Psoas muscle (tissue), 8 donors: ENCODE measurements around the gene TXNRD1. TPM values are rescaled to one million over a fixed set of nuclear protein-coding genes. Genes with fewer than 3 reads are reported as not detected.

Experiments used
- ATAC-seq, 4 donors: fragments of 200-7000 bp; cut with Tn5 transposase; one replicate each; pipeline ENCODE4 v1.9.1; 2020; ENCODE audit warnings: moderate library complexity in 3 of 4, mild to moderate bottlenecking in 2 of 4
- DNase-seq, 2 donors: peaks; one replicate each; pipeline ENCODE4 v3.0.0-alpha.2; 2020
- H3K27ac ChIP-seq: fragments of 200-600 bp; one replicate; pipeline ENCODE4 v1.8.0; 2022
- H3K27me3 ChIP-seq, 3 donors: fragments of 200-600 bp in 1 of 3; one replicate each; pipeline versions ENCODE4 v1.6.1 to v1.8.0; 2013 to 2022; ENCODE audit warnings: low read length in 2 of 3, mild to moderate bottlenecking in 2 of 3, moderate library complexity in 1 of 3; ENCODE audit not compliant: insufficient read depth in 3 of 3
- H3K36me3 ChIP-seq, 2 donors: fragments of 200-600 bp in 1 of 2; one replicate each; pipeline versions ENCODE4 v1.6.1 to v1.8.0; 2013 to 2022; ENCODE audit warnings: low read depth in 1 of 2, mild to moderate bottlenecking in 1 of 2, moderate library complexity in 1 of 2; ENCODE audit not compliant: insufficient read depth in 1 of 2
- H3K4me1 ChIP-seq: fragments of 200-600 bp; one replicate; pipeline ENCODE4 v1.8.0; 2022
- H3K4me3 ChIP-seq: fragments of 200-600 bp; one replicate; pipeline ENCODE4 v1.8.0; 2022; ENCODE audit warnings: mild to moderate bottlenecking
- H3K9me3 ChIP-seq: fragments of 200-600 bp; one replicate; pipeline ENCODE4 v1.8.0; 2022
- WGBS, 3 donors: extraction: QIAGEN DNeasy Blood & Tissue Kit; methylation state at CpG; one replicate each; pipeline versions ENCODE4 v1.1.6 to v1.1.7; 2013; 5-methylcytosine and 5-hydroxymethylcytosine counted together
- intact Hi-C, 2 donors: fragments of 100-400 bp; cut with DNase I; formaldehyde crosslinking; loops; one replicate each; pipeline versions ENCODE4 v1.11.0 to v1.14.2; 2022
- polyA plus RNA-seq, 3 donors: library from polyadenylated mRNA; stranded (reverse); fragments of 200-250 nt; gene quantifications; one replicate each; pipeline ENCODE4 v1.2.3, GENCODE V29; 2013
- total RNA-seq, 4 donors: library from RNA; stranded (reverse); fragmentation: NEBNext Ultra II Directional in 2 of 4; extraction: Animal tissue kit (Norgen Biotek cat#: 25700) in 2 of 4; gene quantifications; one replicate each; pipeline versions ENCODE4 v1.2.1 to v1.2.4, GENCODE V29; 2021 to 2023
- TF ChIP-seq, protein P1 (sequence below): fragments of 200-600 bp; IDR thresholded peaks from one replicate; pipeline ENCODE4 v1.8.0; 2022; ENCODE audit warnings: antibody characterized with exemption
- donor health status: healthy with polysubstance abuse.
- donor health status: DM: no; HTN: no; CAD: no; lungs with moderate emphysema.
- donor health status: Bipolar disorder and iron deficiency.
- donor health status: healthy.
- donor health status: DM: yes; HTN: yes; CAD: no.
- donor health status: DM: no; HTN: no; CAD: no.
- donor health status: DM: no; HTN: no; CAD: no.
- donor health status: DM: yes; HTN: yes; CAD: no.

TXNRD1 gene
- total and polyA plus RNA-seq, 7 donors = 46.0 to 249 (median 110) TPM

DNA sequence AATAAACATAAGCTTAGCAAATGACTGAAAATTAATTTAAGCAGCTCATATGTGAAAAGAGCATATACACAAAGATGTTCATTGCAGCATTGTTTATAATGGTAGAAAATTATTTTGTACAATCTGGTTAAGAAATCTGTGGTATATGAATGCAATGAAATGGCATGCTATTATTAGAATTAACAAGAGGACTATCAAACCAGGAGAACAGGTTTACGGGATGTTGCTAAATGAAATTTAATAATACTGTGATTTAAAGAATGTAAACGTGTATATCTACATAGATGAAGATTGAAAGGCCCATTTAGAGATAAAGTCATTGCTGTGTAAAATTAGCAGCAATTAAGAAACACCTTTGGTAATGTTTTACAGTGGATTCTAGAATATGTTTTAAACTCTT lies 158.5 kb downstream of the TXNRD1 start:
- TF ChIP-seq, protein P1, sequence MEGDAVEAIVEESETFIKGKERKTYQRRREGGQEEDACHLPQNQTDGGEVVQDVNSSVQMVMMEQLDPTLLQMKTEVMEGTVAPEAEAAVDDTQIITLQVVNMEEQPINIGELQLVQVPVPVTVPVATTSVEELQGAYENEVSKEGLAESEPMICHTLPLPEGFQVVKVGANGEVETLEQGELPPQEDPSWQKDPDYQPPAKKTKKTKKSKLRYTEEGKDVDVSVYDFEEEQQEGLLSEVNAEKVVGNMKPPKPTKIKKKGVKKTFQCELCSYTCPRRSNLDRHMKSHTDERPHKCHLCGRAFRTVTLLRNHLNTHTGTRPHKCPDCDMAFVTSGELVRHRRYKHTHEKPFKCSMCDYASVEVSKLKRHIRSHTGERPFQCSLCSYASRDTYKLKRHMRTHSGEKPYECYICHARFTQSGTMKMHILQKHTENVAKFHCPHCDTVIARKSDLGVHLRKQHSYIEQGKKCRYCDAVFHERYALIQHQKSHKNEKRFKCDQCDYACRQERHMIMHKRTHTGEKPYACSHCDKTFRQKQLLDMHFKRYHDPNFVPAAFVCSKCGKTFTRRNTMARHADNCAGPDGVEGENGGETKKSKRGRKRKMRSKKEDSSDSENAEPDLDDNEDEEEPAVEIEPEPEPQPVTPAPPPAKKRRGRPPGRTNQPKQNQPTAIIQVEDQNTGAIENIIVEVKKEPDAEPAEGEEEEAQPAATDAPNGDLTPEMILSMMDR = no peak
- no peak overlapping the region for H3K4me3 ChIP-seq
- 90 to 96% (median 92%) methylated on average over 2 of the region's 2 CpGs for WGBS, 3 donors
- no peak for DNase-seq
- intact Hi-C loops = no loop called here
- H3K36me3 ChIP-seq = no peaks in the 10 kb centered on the region
- no peaks in the 10 kb centered on the region for H3K27me3 ChIP-seq
- H3K4me1 ChIP-seq = no peaks in the 10 kb centered on the region
- no peak overlapping the region for H3K27ac ChIP-seq
- peaks cover 9% of the 10 kb centered on the region for H3K9me3 ChIP-seq
- no peak for ATAC-seq

DNA sequence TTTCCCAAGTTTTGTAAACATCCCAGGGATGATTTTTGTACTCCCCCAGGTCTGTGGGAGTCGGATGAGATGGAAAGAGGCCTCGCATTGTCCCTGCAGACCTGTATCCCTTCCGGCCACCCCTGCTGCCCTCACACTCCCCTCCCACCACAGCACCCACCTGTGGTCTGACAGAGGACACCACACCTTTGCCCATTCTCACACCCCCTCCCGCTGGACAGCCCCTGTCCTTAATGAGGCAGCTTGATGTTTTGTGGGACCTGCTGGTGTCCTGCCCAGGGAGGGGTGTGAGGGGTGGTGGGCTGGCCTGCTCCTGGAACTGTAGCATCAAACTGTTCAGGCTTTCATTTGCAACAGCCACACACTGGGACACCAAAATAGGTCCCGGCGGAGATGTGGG lies 159.2 kb downstream of the TXNRD1 start:
- no peak overlapping the region for H3K27ac ChIP-seq
- 69 to 86% (median 83%) methylated on average over 6 of the region's 6 CpGs for WGBS, 3 donors
- intact Hi-C loops = no loop called here
- no peaks in the 10 kb centered on the region for H3K27me3 ChIP-seq
- H3K9me3 ChIP-seq = peaks cover 2% of the 10 kb centered on the region
- no peak for DNase-seq
- no peak overlapping the region for H3K4me3 ChIP-seq
- TF ChIP-seq, protein P1 = no peak
- H3K36me3 ChIP-seq = no peaks in the 10 kb centered on the region
- H3K4me1 ChIP-seq = no peaks in the 10 kb centered on the region
- no peak for ATAC-seq

DNA sequence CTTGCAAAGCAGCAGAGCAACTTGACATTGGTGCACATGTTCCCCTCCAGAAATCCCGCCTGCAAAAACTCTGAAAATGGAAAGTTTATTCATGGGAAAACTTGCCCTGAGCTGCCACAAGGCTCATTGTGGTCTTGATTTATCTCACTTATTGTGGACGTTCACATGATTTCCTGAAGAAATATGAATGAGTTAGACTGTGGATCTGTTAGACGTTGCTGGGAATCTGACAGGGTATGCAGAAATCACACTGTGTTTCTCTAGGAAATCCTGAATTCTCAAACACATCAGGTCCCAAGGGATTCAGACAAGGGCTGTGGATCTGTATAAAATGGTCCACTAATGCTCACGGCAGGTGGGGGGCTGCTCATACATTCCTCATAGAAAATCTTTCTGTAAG lies 160.2 kb downstream of the TXNRD1 start:
- Histone ChIP-seq H3K36me3 (no peaks in the 10 kb centered on the region), H3K4me3 (no peak overlapping the region), H3K4me1 (no peaks in the 10 kb centered on the region), H3K27ac (no peak overlapping the region), H3K27me3 (no peaks in the 10 kb centered on the region), H3K9me3 (no peaks in the 10 kb centered on the region)
- 60 to 64% (median 62%) methylated on average over 4 of the region's 4 CpGs for WGBS, 3 donors
- TF ChIP-seq, protein P1 = no peak
- ATAC-seq (no peak), DNase-seq (no peak)
- intact Hi-C loops = no loop called here

DNA sequence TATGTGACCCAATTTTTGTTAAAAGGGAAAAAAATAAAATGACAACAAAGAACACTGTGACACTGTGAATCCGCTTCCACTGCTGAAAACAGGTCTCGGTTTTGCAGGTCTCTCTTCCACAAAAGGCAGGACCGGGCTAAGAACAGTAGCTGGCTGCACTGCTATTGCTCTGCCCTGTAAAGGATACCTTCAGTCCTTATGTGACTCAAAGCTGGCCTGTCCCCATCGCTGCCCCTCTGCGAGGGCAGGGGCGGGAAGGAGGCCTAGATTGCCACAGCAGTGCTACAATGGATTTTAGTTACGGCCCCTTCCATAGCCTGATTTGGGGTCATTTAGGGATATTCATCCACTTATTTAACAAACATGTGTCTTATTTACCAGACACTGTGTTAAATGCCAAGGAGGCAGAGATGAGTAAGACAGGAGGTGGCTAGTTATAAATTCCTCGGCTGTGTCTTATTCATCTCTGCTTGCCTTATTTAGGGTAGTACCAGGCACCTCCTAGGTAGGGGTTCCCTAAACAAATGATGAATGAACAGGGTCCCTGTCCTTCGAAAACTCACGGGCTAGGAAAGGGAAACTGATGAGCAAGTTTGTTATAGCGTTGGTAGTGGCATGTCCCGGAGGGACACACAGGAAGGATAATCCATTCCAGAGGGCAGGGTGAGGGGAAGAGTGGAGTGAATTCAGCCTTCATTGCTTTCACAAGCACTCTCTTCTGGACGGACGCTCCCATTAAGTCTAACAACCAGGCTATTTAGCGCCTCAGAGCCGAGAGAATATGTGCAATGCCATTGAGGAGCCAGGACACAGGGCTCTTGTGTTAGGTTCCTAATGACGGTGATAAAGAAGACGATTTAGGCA lies 161.3 kb downstream of the TXNRD1 start:
- Histone ChIP-seq H3K27me3 (no peaks in the 10 kb centered on the region), H3K36me3 (no peaks in the 10 kb centered on the region), H3K4me3 (no peak overlapping the region), H3K27ac (no peak overlapping the region), H3K4me1 (no peaks in the 10 kb centered on the region), H3K9me3 (no peaks in the 10 kb centered on the region)
- intact Hi-C loops = no loop called here
- DNase-seq = no peak
- TF ChIP-seq, protein P1 = no peak
- ATAC-seq = no peak
- 73 to 77% (median 75%) methylated on average over 18 of the region's 18 CpGs for WGBS, 3 donors

DNA sequence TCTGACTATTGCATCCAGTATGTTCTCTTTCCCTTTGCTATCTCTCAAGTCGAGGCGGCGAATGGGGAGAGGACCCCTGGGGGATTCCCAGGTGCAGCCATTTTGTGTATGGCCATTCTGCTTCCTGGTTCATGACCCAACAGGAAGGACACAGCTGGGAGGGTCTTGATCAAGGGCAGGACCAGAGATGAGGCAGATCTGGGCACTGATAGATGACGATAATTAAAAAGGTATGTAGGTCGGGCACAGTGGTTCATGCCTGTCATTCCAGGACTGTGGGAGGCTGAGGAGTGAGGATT lies 161.9 kb downstream of the TXNRD1 start:
- Histone ChIP-seq H3K27ac (no peak overlapping the region), H3K9me3 (no peaks in the 10 kb centered on the region), H3K27me3 (no peaks in the 10 kb centered on the region), H3K36me3 (no peaks in the 10 kb centered on the region), H3K4me1 (no peaks in the 10 kb centered on the region), H3K4me3 (no peak overlapping the region)
- intact Hi-C loops = no loop called here
- 64 to 75% (median 67%) methylated on average over 5 of the region's 5 CpGs for WGBS, 3 donors
- ATAC-seq (no peak), DNase-seq (no peak)
- TF ChIP-seq, protein P1 = no peak
